SK-N-SH (cell line): ENCODE results near the gene WNT1. TPM values are rescaled to one million over a fixed set of nuclear protein-coding genes. Genes with fewer than 3 reads are reported as not detected.

Source experiments
- CTCF ChIA-PET: fragments of 300-600, 350-600 bp; formaldehyde crosslinking; extraction: SDS; loops from one replicate; lab custom pipeline; 2021; lab: Yijun Ruan, JAX
- POLR2A ChIA-PET: fragments of 350-600 bp; sonication (Branson Sonifier 250); formaldehyde crosslinking; extraction: SDS; loops from one replicate; lab custom pipeline; 2020; ENCODE audit warnings: antibody characterized with exemption, inconsistent platforms; lab: Yijun Ruan, JAX
- DNase-seq: peaks from one replicate; pipeline ENCODE4 v3.0.0; 2012
- H2AFZ ChIP-seq: fragments of 200-600 bp; sonication (generic); 2 replicates; pipeline ENCODE4 v1.8.1; 2016; ENCODE audit warnings: antibody characterized with exemption, mild to moderate bottlenecking, low read depth
- H3F3A ChIP-seq: fragments of 200-600 bp; sonication (generic); replicated peaks from 2 replicates; pipeline ENCODE3; 2016; ENCODE audit warnings: antibody characterized with exemption, mild to moderate bottlenecking; ENCODE audit not compliant: insufficient read depth
- H3K27ac ChIP-seq, 2 experiments: fragments of 200-500 bp in 1 of 2; fragments of 200-600 bp in 1 of 2; sonication (Bioruptor generic) in 1 of 2; sonication (generic), shearing (Covaris generic) in 1 of 2; 2 replicates each; pipeline versions ENCODE4 v1.5.1 to v1.6.1; 2014 to 2016; ENCODE audit warnings: low read depth in 2 of 2, inconsistent platforms in 1 of 2, low read length in 1 of 2, mild to moderate bottlenecking in 1 of 2, mixed read lengths in 1 of 2
- H3K27me3 ChIP-seq: fragments of 200-600 bp; sonication (generic), shearing (Covaris generic); 2 replicates; pipeline ENCODE4 v1.6.1; 2016; ENCODE audit warnings: mixed run types; ENCODE audit not compliant: insufficient read depth
- H3K36me3 ChIP-seq, 2 experiments: fragments of 200-500 bp in 1 of 2; fragments of 200-600 bp in 1 of 2; sonication (Bioruptor generic) in 1 of 2; sonication (generic) in 1 of 2; replicated peaks in 1 of 2; 2 replicates each; pipeline versions ENCODE3 to v1.5.1; 2014 to 2016; ENCODE audit warnings: low read length in 1 of 2, mild to moderate bottlenecking in 1 of 2; ENCODE audit not compliant: insufficient read depth in 2 of 2, control insufficient read depth in 1 of 2
- H3K4me1 ChIP-seq, 2 experiments: fragments of 200-500 bp in 1 of 2; fragments of 200-600 bp in 1 of 2; sonication (Bioruptor generic) in 1 of 2; sonication (generic), shearing (Covaris generic) in 1 of 2; 2 replicates each; pipeline versions ENCODE4 v1.5.1 to v1.6.1; 2014 to 2016; ENCODE audit warnings: low read depth in 1 of 2, low read length in 1 of 2, mixed run types in 1 of 2; ENCODE audit not compliant: insufficient read depth in 2 of 2, control insufficient read depth in 1 of 2
- H3K4me2 ChIP-seq: fragments of 200-600 bp; sonication (generic), shearing (Covaris generic); 2 replicates; pipeline ENCODE4 v1.6.1; 2017; ENCODE audit warnings: mixed run types
- H3K4me3 ChIP-seq, 2 experiments: fragments of 200-500 bp in 1 of 2; fragments of 200-600 bp in 1 of 2; sonication (Bioruptor generic) in 1 of 2; sonication (generic), shearing (Covaris generic) in 1 of 2; 2 replicates each; pipeline versions ENCODE4 v1.5.1 to v1.8.1; 2014 to 2016; ENCODE audit warnings: low read depth in 2 of 2, inconsistent platforms in 1 of 2, low read length in 1 of 2, mild to moderate bottlenecking in 1 of 2, mixed read lengths in 1 of 2, moderate library complexity in 1 of 2
- H3K79me2 ChIP-seq: fragments of 200-600 bp; sonication (generic); 2 replicates; pipeline ENCODE4 v1.8.1; 2017; ENCODE audit warnings: mild to moderate bottlenecking; ENCODE audit not compliant: insufficient read depth
- H3K9ac ChIP-seq: fragments of 200-600 bp; sonication (generic); 2 replicates; pipeline ENCODE4 v1.6.1; 2017; ENCODE audit warnings: mixed run types
- H3K9me2 ChIP-seq: fragments of 200-600 bp; sonication (generic); 2 replicates; pipeline ENCODE4 v1.6.1; 2017; ENCODE audit warnings: mixed run types
- H3K9me3 ChIP-seq: fragments of 200-600 bp; sonication (generic); 2 replicates; pipeline ENCODE4 v1.6.1; 2017; ENCODE audit warnings: mixed run types, mild to moderate bottlenecking, moderate library complexity
- H4K20me1 ChIP-seq: fragments of 200-600 bp; sonication (generic); 2 replicates; pipeline ENCODE4 v1.6.1; 2017; ENCODE audit warnings: mild to moderate bottlenecking, mixed run types; ENCODE audit not compliant: insufficient read depth
- CHD2 ChIP-seq: fragments of 150-350 bp; IDR thresholded peaks from 2 replicates; pipeline ENCODE4 v1.6.1; 2018; ENCODE audit warnings: low read length; ENCODE audit not compliant: partially characterized antibody
- CTCF ChIP-seq: fragments of 200-600 bp; sonication (generic); IDR thresholded peaks from 2 replicates; pipeline ENCODE4 v1.6.1; 2017; ENCODE audit warnings: antibody characterized with exemption, mild to moderate bottlenecking, moderate library complexity
- EP300 ChIP-seq, 2 experiments: IDR thresholded peaks; 2 replicates each; pipeline versions ENCODE4 v1.4.0 to v1.6.1; 2012; ENCODE audit warnings: borderline replicate concordance in 1 of 2, low read depth in 1 of 2, low read length in 1 of 2
- EZH2phosphoT487 ChIP-seq: fragments of 200-600 bp; sonication (generic); IDR thresholded peaks from 2 replicates; pipeline ENCODE4 v1.6.1; 2017; ENCODE audit warnings: low read depth, mixed run types, mild to moderate bottlenecking, antibody characterized with exemption, moderate library complexity, borderline replicate concordance
- FOSL2 ChIP-seq: IDR thresholded peaks from 2 replicates; pipeline ENCODE4 v1.4.0; 2012; ENCODE audit warnings: low read depth, mild to moderate bottlenecking, moderate library complexity, borderline replicate concordance
- GABPA ChIP-seq: IDR thresholded peaks from 2 replicates; pipeline ENCODE4 v1.4.0; 2012; ENCODE audit warnings: low read depth, mild to moderate bottlenecking
- JUND ChIP-seq: IDR thresholded peaks from 2 replicates; pipeline ENCODE4 v1.4.0; 2012
- MXI1 ChIP-seq: IDR thresholded peaks from 2 replicates; pipeline ENCODE4 v1.6.1; 2012; ENCODE audit warnings: mild to moderate bottlenecking, low read depth, low read length, improper control_type of control experiment
- NFIC ChIP-seq: IDR thresholded peaks from 2 replicates; pipeline ENCODE4 v1.4.0; 2012; ENCODE audit warnings: borderline replicate concordance
- PBX3 ChIP-seq: IDR thresholded peaks from 2 replicates; pipeline ENCODE4; 2012
- POLR2AphosphoS5 ChIP-seq: IDR thresholded peaks from 2 replicates; pipeline ENCODE4 v1.6.1; 2012; ENCODE audit warnings: low read depth, low read length
- RAD21 ChIP-seq: IDR thresholded peaks from 2 replicates; pipeline ENCODE4 v1.6.1; 2012; ENCODE audit warnings: mild to moderate bottlenecking, low read length
- RCOR1 ChIP-seq: fragments of 150-350 bp; IDR thresholded peaks from 2 replicates; pipeline ENCODE4 v1.6.1; 2017; ENCODE audit warnings: antibody characterized with exemption, low read length
- RFX5 ChIP-seq: IDR thresholded peaks from 2 replicates; pipeline ENCODE4 v1.6.1; 2012; ENCODE audit warnings: mild to moderate bottlenecking, improper control_type of control experiment, low read length
- RXRA ChIP-seq: IDR thresholded peaks from 2 replicates; pipeline ENCODE4 v1.4.0; 2012; ENCODE audit warnings: low read depth, mild to moderate bottlenecking, borderline replicate concordance
- SIN3A ChIP-seq: IDR thresholded peaks from 2 replicates; pipeline ENCODE4 v1.6.1; 2012; ENCODE audit warnings: low read depth, mild to moderate bottlenecking, low read length, moderate library complexity, borderline replicate concordance
- TCF12 ChIP-seq: IDR thresholded peaks from 2 replicates; pipeline ENCODE4 v1.4.0; 2012
- TEAD4 ChIP-seq: IDR thresholded peaks from 2 replicates; pipeline ENCODE4 v1.4.0; 2012; ENCODE audit warnings: mild to moderate bottlenecking, borderline replicate concordance; ENCODE audit not compliant: insufficient read depth
- USF1 ChIP-seq: IDR thresholded peaks from 2 replicates; pipeline ENCODE4 v1.4.0; 2012; ENCODE audit warnings: low read depth, borderline replicate concordance
- YY1 ChIP-seq: IDR thresholded peaks from 2 replicates; pipeline ENCODE4 v1.4.0; 2012; ENCODE audit warnings: low read depth, mild to moderate bottlenecking
- whole genome bisulfite sequencing: methylation state at CpG from one replicate; pipeline ENCODE4 v1.1.6; 2017; ENCODE audit warnings: low lambda C conversion rate; 5-methylcytosine and 5-hydroxymethylcytosine counted together
- polyA plus RNA-seq, 3 experiments: library from polyadenylated mRNA; depleted of rRNA; stranded (reverse); fragments of >200 nt; gene quantifications; 2 replicates each; pipeline ENCODE4 v1.2.3, GENCODE V29; 2012

The WNT1 gene
- polyA plus RNA-seq, 1 of the 3 experiments (the other 2 are of a cell fraction), result not detected

- POLR2A ChIA-PET, result no interaction called here
- H2AFZ ChIP-seq, result no peak overlapping the region; the same call in 1 of the 2 replicates
These were observed 1.7 kb downstream of the WNT1 start for GRCh38 chr12:48979602-48980388.

More at GRCh38 chr12:48979602-48980388, 1.7 kb downstream of the WNT1 start:
- Histone ChIP-seq H3K9ac (no peak overlapping the region), H3K4me1 (peaks cover 0 to 26% of the 10 kb centered on the region in 2 experiments; a peak in 1 of 4 replicates), H3K9me3 (no peaks in the 10 kb centered on the region), H3K9me2 (no peaks in the 10 kb centered on the region), H3K27ac (no peak overlapping the region), H3K79me2 (no peaks in the 10 kb centered on the region), H3K4me2 (peak overlapping the region; percentile 65), H3K4me3 (peak overlapping the region; percentile 7 to 17; a peak in 1 of 4 replicates), H3F3A (no peaks in the 10 kb centered on the region), H3K36me3 (no peaks in the 10 kb centered on the region), H3K27me3 (peaks cover 77% of the 10 kb centered on the region), H4K20me1 (no peaks in the 10 kb centered on the region)
- DNase-seq, result no peak
- TF ChIP-seq TEAD4, result no peak
- TF ChIP-seq RCOR1, result no peak
- TF ChIP-seq EP300 (IDR thresholded peaks at IDR 0.05; ENCODE audit: borderline replicate concordance in 1 of 2, low read depth in 1 of 2, low read length in 1 of 2), result no peak
- no peak for TF ChIP-seq CHD2
- TF ChIP-seq SIN3A, result no peak
- TF ChIP-seq MXI1, result no peak
- no peak for TF ChIP-seq YY1
- no peak for TF ChIP-seq PBX3
- no peak for TF ChIP-seq FOSL2
- no peak for TF ChIP-seq RXRA
- no peak for TF ChIP-seq POLR2AphosphoS5
- no peak for TF ChIP-seq TCF12
- TF ChIP-seq CTCF, result no peak
- no peak for TF ChIP-seq JUND
- TF ChIP-seq RAD21, result no peak
- TF ChIP-seq EZH2phosphoT487, result no peak
- TF ChIP-seq USF1, result no peak
- no peak for TF ChIP-seq RFX5
- TF ChIP-seq GABPA, result no peak
- TF ChIP-seq NFIC, result no peak
- CTCF ChIA-PET, result interaction anchor here (0.8 to 33.0 kb wide), 11 partner anchors 4 to 127 kb away, joined by 3 to 935 read pairs (median 6); partner anchors contain the start of genes ARF3, DDN, DDX23 and WNT1
- 18% methylated on average over 29 of the region's 55 CpGs for WGBS
